Effector memory CD8-positive, alpha-beta T cell (primary cell): Measurements from ENCODE around the gene SIGLEC12.
"Not testable (repeated sequence)": the region's sequence is repeated elsewhere in the genome, so short reads cannot be mapped to it uniquely, and the experiment has no call there.

ENCODE experiments used
- ATAC-seq: fragments of 150-1000 bp; cut with Tn5 transposase; replicated peaks from 2 replicates; pipeline ENCODE4 v1.10.0; 2021; ENCODE audit warnings: mild to moderate bottlenecking, moderate library complexity
- DNase-seq, 3 experiments: peaks; one replicate each; pipeline ENCODE4 v3.0.0; 2021
- H3K27ac Mint-ChIP-seq, 2 donors: one replicate each; pipeline ENCODE4 v1.8.0; 2022; ENCODE audit warnings: mild to moderate bottlenecking in 2 of 2, mixed read lengths in 2 of 2, moderate library complexity in 2 of 2
- H3K27me3 Mint-ChIP-seq, 2 donors: one replicate each; pipeline ENCODE4 v1.8.0; 2022; ENCODE audit warnings: mixed read lengths in 2 of 2
- H3K36me3 Mint-ChIP-seq: one replicate; pipeline ENCODE4 v1.8.0; 2022; ENCODE audit warnings: mild to moderate bottlenecking, moderate library complexity, mixed read lengths; ENCODE audit not compliant: insufficient read depth
- H3K4me1 Mint-ChIP-seq, 2 donors: one replicate each; pipeline ENCODE4 v1.8.0; 2022; ENCODE audit warnings: low read depth in 2 of 2, mixed read lengths in 2 of 2
- H3K4me3 Mint-ChIP-seq, 2 donors: one replicate each; pipeline ENCODE4 v1.8.0; 2022; ENCODE audit warnings: mild to moderate bottlenecking in 2 of 2, mixed read lengths in 2 of 2, moderate library complexity in 2 of 2
- H3K9me3 Mint-ChIP-seq, 2 donors: one replicate each; pipeline ENCODE4 v1.8.0; 2022; ENCODE audit warnings: mixed read lengths in 2 of 2

Gene SIGLEC12

GRCh38 chr19:51469162-51469561 is 32.4 kb downstream of the SIGLEC12 start:
- peaks cover 47 to 79% of the 10 kb centered on the region in 2 donors for H3K27me3 Mint-ChIP-seq
- no peaks in the 10 kb centered on the region for H3K9me3 Mint-ChIP-seq
- no peak overlapping the region for H3K27ac Mint-ChIP-seq
- ATAC-seq (no peak), DNase-seq (no peak)
- H3K4me1 Mint-ChIP-seq: peaks cover 4 to 7% of the 10 kb centered on the region in 2 donors
- no peak overlapping the region for H3K4me3 Mint-ChIP-seq
- no peaks in the 10 kb centered on the region for H3K36me3 Mint-ChIP-seq

GRCh38 chr19:51468545-51468920 is 33.1 kb downstream of the SIGLEC12 start:
- DNase-seq (no peak), ATAC-seq (no peak)
- Mint-ChIP-seq H3K36me3 (no peaks in the 10 kb centered on the region), H3K9me3 (no peaks in the 10 kb centered on the region), H3K27me3 (peaks cover 44 to 79% of the 10 kb centered on the region in 2 donors), H3K4me1 (peaks cover 5 to 7% of the 10 kb centered on the region in 2 donors), H3K4me3 (no peak overlapping the region), H3K27ac (no peak overlapping the region)

- no peak overlapping the region for H3K4me3 Mint-ChIP-seq
- no peaks in the 10 kb centered on the region for H3K9me3 Mint-ChIP-seq
- peaks cover 5 to 10% of the 10 kb centered on the region in 2 donors for H3K4me1 Mint-ChIP-seq
- no peak overlapping the region for H3K27ac Mint-ChIP-seq
- ATAC-seq (no peak), DNase-seq (no peak)
- peaks cover 43 to 79% of the 10 kb centered on the region in 2 donors for H3K27me3 Mint-ChIP-seq
- no peaks in the 10 kb centered on the region for H3K36me3 Mint-ChIP-seq
These were observed 33.6 kb downstream of the SIGLEC12 start for GRCh38 chr19:51467864-51468544.

GRCh38 chr19:51466723-51467122 is 34.9 kb downstream of the SIGLEC12 start:
- DNase-seq: no peak
- Mint-ChIP-seq H3K4me1 (peaks cover 0 to 14% of the 10 kb centered on the region in 2 donors), H3K4me3 (no peak overlapping the region), H3K27me3 (peaks cover 42 to 79% of the 10 kb centered on the region in 2 donors), H3K27ac (no peak overlapping the region), H3K9me3 (no peaks in the 10 kb centered on the region), H3K36me3 (no peaks in the 10 kb centered on the region)
- ATAC-seq: no peak

GRCh38 chr19:51463976-51464581 is 37.5 kb downstream of the SIGLEC12 start:
- Mint-ChIP-seq H3K4me1 (peaks cover 5 to 14% of the 10 kb centered on the region in 2 donors), H3K27me3 (peaks cover 54 to 92% of the 10 kb centered on the region in 2 donors)
- H3K9me3 Mint-ChIP-seq, H3K27ac Mint-ChIP-seq, DNase-seq, H3K36me3 Mint-ChIP-seq, ATAC-seq, H3K4me3 Mint-ChIP-seq: not testable (repeated sequence)

GRCh38 chr19:51462681-51463080 is 38.9 kb downstream of the SIGLEC12 start:
- H3K9me3 Mint-ChIP-seq: no peaks in the 10 kb centered on the region
- no peak overlapping the region for H3K27ac Mint-ChIP-seq
- DNase-seq: no peak
- peaks cover 68 to 93% of the 10 kb centered on the region in 2 donors for H3K27me3 Mint-ChIP-seq
- H3K4me1 Mint-ChIP-seq: peaks cover 5 to 10% of the 10 kb centered on the region in 2 donors
- peak overlapping the region in 1 of 2 donors; percentile 37 for H3K4me3 Mint-ChIP-seq
- H3K36me3 Mint-ChIP-seq: no peaks in the 10 kb centered on the region
- ATAC-seq: no peak

- Mint-ChIP-seq H3K9me3 (no peaks in the 10 kb centered on the region), H3K4me3 (no peak overlapping the region), H3K27ac (no peak overlapping the region), H3K27me3 (peaks cover 69 to 94% of the 10 kb centered on the region in 2 donors), H3K4me1 (peaks cover 5 to 10% of the 10 kb centered on the region in 2 donors), H3K36me3 (no peaks in the 10 kb centered on the region)
- no peak for ATAC-seq
- DNase-seq: no peak
These were observed 39.3 kb downstream of the SIGLEC12 start for GRCh38 chr19:51462276-51462675.

GRCh38 chr19:51461723-51462161 is 39.9 kb downstream of the SIGLEC12 start:
- no peaks in the 10 kb centered on the region for H3K9me3 Mint-ChIP-seq
- no peaks in the 10 kb centered on the region for H3K36me3 Mint-ChIP-seq
- no peak for DNase-seq
- H3K4me3 Mint-ChIP-seq: no peak overlapping the region
- no peak overlapping the region for H3K27ac Mint-ChIP-seq
- peaks cover 5 to 10% of the 10 kb centered on the region in 2 donors for H3K4me1 Mint-ChIP-seq
- H3K27me3 Mint-ChIP-seq: peaks cover 70 to 94% of the 10 kb centered on the region in 2 donors
- peak; percentile 17 for ATAC-seq

GRCh38 chr19:51460164-51460992 is 41.2 kb downstream of the SIGLEC12 start:
- Mint-ChIP-seq H3K27me3 (peaks cover 69 to 96% of the 10 kb centered on the region in 2 donors), H3K4me3 (no peak overlapping the region), H3K9me3 (no peaks in the 10 kb centered on the region), H3K27ac (no peak overlapping the region), H3K36me3 (peaks cover 3% of the 10 kb centered on the region), H3K4me1 (peaks cover 5 to 13% of the 10 kb centered on the region in 2 donors)
- DNase-seq: no peak
- ATAC-seq: no peak

GRCh38 chr19:51458899-51459505 is 42.6 kb downstream of the SIGLEC12 start:
- no peak overlapping the region for H3K27ac Mint-ChIP-seq
- H3K9me3 Mint-ChIP-seq: no peaks in the 10 kb centered on the region
- peaks cover 3% of the 10 kb centered on the region for H3K36me3 Mint-ChIP-seq
- H3K4me3 Mint-ChIP-seq: no peak overlapping the region
- DNase-seq (no peak), ATAC-seq (no peak)
- H3K27me3 Mint-ChIP-seq: peaks cover 66 to 97% of the 10 kb centered on the region in 2 donors
- peaks cover 5 to 13% of the 10 kb centered on the region in 2 donors for H3K4me1 Mint-ChIP-seq

- H3K4me1 Mint-ChIP-seq: peaks cover 5 to 8% of the 10 kb centered on the region in 2 donors
- no peak for ATAC-seq
- H3K27me3 Mint-ChIP-seq: peaks cover 70 to 97% of the 10 kb centered on the region in 2 donors
- no peak for DNase-seq
- H3K4me3 Mint-ChIP-seq: no peak within 1 kb of the TSS
- no peaks in the 10 kb centered on the region for H3K9me3 Mint-ChIP-seq
- H3K36me3 Mint-ChIP-seq: peaks cover 3% of the 10 kb centered on the region
- H3K27ac Mint-ChIP-seq: no peak within 1 kb of the TSS
These were observed 43.5 kb downstream of the SIGLEC12 start, which contains the start of gene SIGLEC8 for GRCh38 chr19:51458051-51458645. SIGLEC8 (minus strand) TSS chr19:51458454; CDS start chr19:51458387, 67 bp downstream.

- peaks cover 3% of the 10 kb centered on the region for H3K36me3 Mint-ChIP-seq
- no peak overlapping the region for H3K4me3 Mint-ChIP-seq
- ATAC-seq (no peak), DNase-seq (no peak)
- H3K27ac Mint-ChIP-seq: no peak overlapping the region
- H3K9me3 Mint-ChIP-seq: no peaks in the 10 kb centered on the region
- H3K4me1 Mint-ChIP-seq: peaks cover 3 to 5% of the 10 kb centered on the region in 2 donors
- peaks cover 63 to 94% of the 10 kb centered on the region in 2 donors for H3K27me3 Mint-ChIP-seq
These were observed 44.1 kb downstream of the SIGLEC12 start for GRCh38 chr19:51457351-51458013.
